Transverse colon (tissue), 4 donors: ENCODE results near the gene ITPKA. TPM values are rescaled to one million over a fixed set of nuclear protein-coding genes. Genes with fewer than 3 reads are reported as not detected.
A peak's percentile ranks its signal among the peaks of the same experiment; 100 is the strongest.

Experiments
- DNase-seq: peaks from one replicate; pipeline ENCODE4 v3.0.0-alpha.2; 2019
- H3K27ac ChIP-seq, 4 donors: fragments of 200-600 bp; sonication (generic); 2 replicates each; pipeline ENCODE4 v1.5.1; 2016 to 2018; ENCODE audit warnings: inconsistent platforms in 4 of 4
- H3K27me3 ChIP-seq: fragments of 200-600 bp; sonication (generic); 2 replicates; pipeline ENCODE4 v1.5.1; 2017; ENCODE audit warnings: inconsistent platforms
- H3K36me3 ChIP-seq, 4 donors: fragments of 200-600 bp; sonication (generic); 2 replicates each; pipeline ENCODE4 v1.5.1; 2017 to 2019; ENCODE audit warnings: inconsistent platforms in 4 of 4
- H3K4me1 ChIP-seq, 4 donors: fragments of 200-600 bp; sonication (generic); 2 replicates each; pipeline ENCODE4 v1.5.1; 2017 to 2020; ENCODE audit warnings: inconsistent platforms in 4 of 4
- H3K4me3 ChIP-seq, 4 donors: fragments of 200-600 bp; sonication (generic); 1 replicate in 1 of 4; 2 replicates in 3 of 4; pipeline versions ENCODE4 v1.5.1 to v1.6.1; 2017 to 2019; ENCODE audit warnings: inconsistent platforms in 4 of 4
- H3K9me3 ChIP-seq, 2 donors: fragments of 200-600 bp; sonication (generic); 2 replicates each; pipeline ENCODE4 v1.5.1; 2017 to 2019; ENCODE audit warnings: inconsistent platforms in 2 of 2
- CTCF ChIP-seq, 5 experiments: fragments of 200-600 bp in 3 of 5; fragments of 450-650 bp in 2 of 5; sonication (generic) in 3 of 5; IDR thresholded peaks; 1 replicate in 2 of 5; 2 replicates in 3 of 5; pipeline ENCODE4 v1.5.1; 2016 to 2017; ENCODE audit warnings: antibody characterized with exemption in 5 of 5, inconsistent platforms in 3 of 5, mild to moderate bottlenecking in 2 of 5, moderate library complexity in 1 of 5
- EP300 ChIP-seq: sonication (generic); formaldehyde crosslinking; IDR thresholded peaks from one replicate; pipeline ENCODE4 v1.6.1; 2017; ENCODE audit warnings: antibody characterized with exemption, low read depth
- POLR2A ChIP-seq: fragments of 450-650 bp; IDR thresholded peaks from one replicate; pipeline ENCODE4 v1.6.1; 2016; ENCODE audit warnings: antibody characterized with exemption, mild to moderate bottlenecking, moderate library complexity
- POLR2AphosphoS5 ChIP-seq, 3 donors: sonication (generic); formaldehyde crosslinking; IDR thresholded peaks; one replicate each; pipeline ENCODE4 v1.6.1; 2016; ENCODE audit warnings: antibody characterized with exemption in 3 of 3
- WGBS, 2 donors: methylation state at CpG; one replicate each; pipeline ENCODE4 v1.1.5; 2018; ENCODE audit warnings: low coverage in 1 of 2; 5-methylcytosine and 5-hydroxymethylcytosine counted together
- in situ Hi-C, 4 donors: fragments of 200-750 bp; cut with MboI; loops; one replicate each; pipeline versions ENCODE4 v1.15.0 to v1.15.1; 2017; ENCODE audit warnings: low sequenced_read_pairs in 3 of 4, low pct_ligation_motif_present in 1 of 4, low pct_unique_long_range_greater_than_20kb in 1 of 4
- intact Hi-C: fragments of 100-400 bp; cut with DNase I; formaldehyde crosslinking; loops from one replicate; pipeline ENCODE4 v1.15.1; 2023; ENCODE audit warnings: low total_unique reads
- total RNA-seq, 4 donors: library from RNA; depleted of rRNA; stranded (reverse); fragments of >200 nt; gene quantifications; one replicate each; pipeline ENCODE4 v1.1.0, GENCODE V29; 2016

The ITPKA gene
- total RNA-seq, 4 donors from 2014 or later, result 57.6 to 161 (median 116) TPM

DNA sequence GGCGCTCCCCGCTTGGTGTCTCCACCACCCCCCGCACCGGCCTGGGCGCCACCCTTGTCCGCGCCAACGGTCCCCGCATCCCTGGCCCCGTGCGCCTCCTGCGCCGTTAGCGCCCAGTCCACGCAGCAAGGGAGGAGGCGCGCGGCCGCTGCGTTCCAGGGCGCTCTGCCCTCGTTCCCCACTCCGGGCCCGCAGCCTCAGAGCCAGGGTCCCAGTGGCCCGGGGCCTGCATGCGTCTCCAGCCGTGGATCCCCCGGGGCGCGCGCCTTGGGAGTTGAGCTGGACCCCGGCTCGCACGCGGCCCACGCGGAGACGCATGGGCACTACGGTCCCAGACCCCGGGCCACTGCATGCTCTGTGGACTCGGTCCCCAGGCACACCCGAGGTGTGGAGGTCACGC, 7.4 kb upstream of the ITPKA start:
- intact Hi-C loops, result no loop called here
- 95% methylated on average over 43 of the region's 43 CpGs; no CpG with 5 or more reads in 1 of the 2 donors for WGBS, 2 donors

GRCh38 chr15:41487381-41487780, 6.3 kb upstream of the ITPKA start:
- no peak overlapping the region for H3K4me3 ChIP-seq
- WGBS, 2 donors, result 74 to 77% methylated on average over 5 to 9 of the region's 9 CpGs
- intact Hi-C loops, result no loop called here
- no peaks in the 10 kb centered on the region for H3K36me3 ChIP-seq
- in situ Hi-C loops, result no loop called here
- DNase-seq, result no peak
- peak overlapping the region in 1 of 4 donors; percentile 16 for H3K27ac ChIP-seq
- H3K27me3 ChIP-seq, result no peaks in the 10 kb centered on the region
- TF ChIP-seq CTCF (IDR thresholded peaks at IDR 0.05) (no peak), POLR2A (no peak), POLR2AphosphoS5 (IDR thresholded peaks at IDR 0.05) (no peak), EP300 (no peak)
- no peaks in the 10 kb centered on the region for H3K9me3 ChIP-seq
- H3K4me1 ChIP-seq, result peaks cover 2 to 20% (median 15%) of the 10 kb centered on the region in 4 donors

More for the DNA sequence above, 7.4 kb upstream of the ITPKA start:
- TF ChIP-seq EP300 (no peak), POLR2A (no peak)
- Histone ChIP-seq H3K27ac (no peak overlapping the region), H3K9me3 (no peaks in the 10 kb centered on the region), H3K4me1 (peaks cover 0 to 24% (median 16%) of the 10 kb centered on the region in 4 donors), H3K36me3 (peaks cover 0 to 3% (median 0%) of the 10 kb centered on the region in 4 donors), H3K4me3 (no peak overlapping the region), H3K27me3 (no peaks in the 10 kb centered on the region)
- DNase-seq, result no peak
- in situ Hi-C loops, result no loop called here

DNA sequence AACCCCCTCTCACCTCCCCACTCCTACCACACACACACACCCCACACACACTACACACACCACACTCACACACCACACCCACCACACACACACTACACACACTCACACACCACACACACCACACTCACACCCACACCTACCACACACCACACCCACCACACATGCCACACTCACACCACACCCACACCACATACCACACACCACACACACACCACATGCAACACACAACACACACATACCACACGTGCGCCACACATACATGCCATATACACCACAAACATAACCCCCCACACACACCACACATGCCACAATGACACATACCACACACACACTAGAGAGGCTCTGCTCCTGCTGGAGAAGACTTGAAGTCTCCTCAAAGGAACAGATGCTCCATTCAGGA, 5.9 kb upstream of the ITPKA start:
- no peaks in the 10 kb centered on the region for H3K27me3 ChIP-seq
- no peak overlapping the region for H3K27ac ChIP-seq
- WGBS, 2 donors, result 78 to 83% methylated on average over 2 of the region's 2 CpGs
- no peaks in the 10 kb centered on the region for H3K36me3 ChIP-seq
- no peak for DNase-seq
- H3K4me3 ChIP-seq, result no peak overlapping the region
- TF ChIP-seq CTCF (IDR thresholded peaks at IDR 0.05) (no peak), EP300 (no peak), POLR2AphosphoS5 (IDR thresholded peaks at IDR 0.05) (no peak), POLR2A (no peak)
- no peaks in the 10 kb centered on the region for H3K9me3 ChIP-seq
- in situ Hi-C loops (no loop called here), intact Hi-C loops (no loop called here)
- peaks cover 6 to 20% (median 16%) of the 10 kb centered on the region in 4 donors for H3K4me1 ChIP-seq

GRCh38 chr15:41489641-41490040, 4.0 kb upstream of the ITPKA start:
- in situ Hi-C loops, result no loop called here
- H3K4me1 ChIP-seq, result peaks cover 13 to 19% (median 16%) of the 10 kb centered on the region in 4 donors

More at GRCh38 chr15:41489641-41490040, 4.0 kb upstream of the ITPKA start:
- no peak for DNase-seq
- 85 to 95% methylated on average over 2 of the region's 2 CpGs for WGBS, 2 donors
- Histone ChIP-seq H3K36me3 (no peaks in the 10 kb centered on the region), H3K9me3 (no peaks in the 10 kb centered on the region), H3K27me3 (peaks cover 5% of the 10 kb centered on the region), H3K27ac (no peak overlapping the region), H3K4me3 (no peak overlapping the region)
- TF ChIP-seq EP300 (no peak), POLR2A (no peak), CTCF (IDR thresholded peaks at IDR 0.05) (no peak), POLR2AphosphoS5 (IDR thresholded peaks at IDR 0.05) (no peak)
- intact Hi-C loops, result no loop called here
